RWPE1 (cell line): Measurements from ENCODE around the gene SDK2.
"Not testable (repeated sequence)": the region's sequence is repeated elsewhere in the genome, so short reads cannot be mapped to it uniquely, and the experiment has no call there.

Source experiments
- CTCF ChIA-PET: fragments of 350-600 bp; sonication (Branson Sonifier 250); formaldehyde crosslinking; extraction: SDS; loops from one replicate; lab custom pipeline; 2021; lab: Yijun Ruan, JAX
- POLR2A ChIA-PET: fragments of 400-600 bp; formaldehyde crosslinking; extraction: SDS; loops from one replicate; lab custom pipeline; 2020; ENCODE audit warnings: antibody characterized with exemption; ENCODE audit not compliant: low non-redundant PET; lab: Yijun Ruan, JAX
- DNase-seq: peaks from one replicate; pipeline ENCODE4 v3.0.0; 2012; ENCODE audit warnings: low spot score
- H3K27ac ChIP-seq: fragments of 450-650 bp; 2 replicates; pipeline ENCODE4 v1.5.1; 2017
- TF ChIP-seq, protein P1 (sequence below): fragments of 450-650 bp; conservative IDR thresholded peaks from 2 replicates; pipeline ENCODE4 v1.5.1; 2017; ENCODE audit warnings: low read depth, mild to moderate bottlenecking

The SDK2 gene

DNA sequence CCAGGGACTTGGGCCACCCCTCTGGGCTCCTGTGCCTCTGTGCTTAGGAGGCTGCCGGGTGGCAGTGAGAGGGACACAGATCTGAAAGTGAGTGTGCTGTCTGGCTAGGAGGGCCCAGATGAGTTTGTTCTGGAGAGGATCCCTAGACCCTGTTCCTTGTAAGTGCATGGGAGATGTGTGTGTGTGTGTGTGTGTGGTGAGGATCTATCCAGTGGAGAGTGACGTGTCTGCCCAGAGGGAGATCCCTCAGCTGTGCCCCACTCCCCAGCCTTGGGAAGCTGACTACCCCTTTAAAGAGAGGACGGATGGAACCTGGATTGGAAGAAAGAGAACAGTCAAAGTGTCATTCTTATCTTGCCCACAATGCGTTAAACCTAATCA, 306.9 kb downstream of the SDK2 start:
- TF ChIP-seq, protein P1, sequence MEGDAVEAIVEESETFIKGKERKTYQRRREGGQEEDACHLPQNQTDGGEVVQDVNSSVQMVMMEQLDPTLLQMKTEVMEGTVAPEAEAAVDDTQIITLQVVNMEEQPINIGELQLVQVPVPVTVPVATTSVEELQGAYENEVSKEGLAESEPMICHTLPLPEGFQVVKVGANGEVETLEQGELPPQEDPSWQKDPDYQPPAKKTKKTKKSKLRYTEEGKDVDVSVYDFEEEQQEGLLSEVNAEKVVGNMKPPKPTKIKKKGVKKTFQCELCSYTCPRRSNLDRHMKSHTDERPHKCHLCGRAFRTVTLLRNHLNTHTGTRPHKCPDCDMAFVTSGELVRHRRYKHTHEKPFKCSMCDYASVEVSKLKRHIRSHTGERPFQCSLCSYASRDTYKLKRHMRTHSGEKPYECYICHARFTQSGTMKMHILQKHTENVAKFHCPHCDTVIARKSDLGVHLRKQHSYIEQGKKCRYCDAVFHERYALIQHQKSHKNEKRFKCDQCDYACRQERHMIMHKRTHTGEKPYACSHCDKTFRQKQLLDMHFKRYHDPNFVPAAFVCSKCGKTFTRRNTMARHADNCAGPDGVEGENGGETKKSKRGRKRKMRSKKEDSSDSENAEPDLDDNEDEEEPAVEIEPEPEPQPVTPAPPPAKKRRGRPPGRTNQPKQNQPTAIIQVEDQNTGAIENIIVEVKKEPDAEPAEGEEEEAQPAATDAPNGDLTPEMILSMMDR: no peak
- peak overlapping the region; percentile 97 for H3K27ac ChIP-seq
- DNase-seq: no peak
- POLR2A ChIA-PET: no interaction called here
- CTCF ChIA-PET: no interaction called here

DNA sequence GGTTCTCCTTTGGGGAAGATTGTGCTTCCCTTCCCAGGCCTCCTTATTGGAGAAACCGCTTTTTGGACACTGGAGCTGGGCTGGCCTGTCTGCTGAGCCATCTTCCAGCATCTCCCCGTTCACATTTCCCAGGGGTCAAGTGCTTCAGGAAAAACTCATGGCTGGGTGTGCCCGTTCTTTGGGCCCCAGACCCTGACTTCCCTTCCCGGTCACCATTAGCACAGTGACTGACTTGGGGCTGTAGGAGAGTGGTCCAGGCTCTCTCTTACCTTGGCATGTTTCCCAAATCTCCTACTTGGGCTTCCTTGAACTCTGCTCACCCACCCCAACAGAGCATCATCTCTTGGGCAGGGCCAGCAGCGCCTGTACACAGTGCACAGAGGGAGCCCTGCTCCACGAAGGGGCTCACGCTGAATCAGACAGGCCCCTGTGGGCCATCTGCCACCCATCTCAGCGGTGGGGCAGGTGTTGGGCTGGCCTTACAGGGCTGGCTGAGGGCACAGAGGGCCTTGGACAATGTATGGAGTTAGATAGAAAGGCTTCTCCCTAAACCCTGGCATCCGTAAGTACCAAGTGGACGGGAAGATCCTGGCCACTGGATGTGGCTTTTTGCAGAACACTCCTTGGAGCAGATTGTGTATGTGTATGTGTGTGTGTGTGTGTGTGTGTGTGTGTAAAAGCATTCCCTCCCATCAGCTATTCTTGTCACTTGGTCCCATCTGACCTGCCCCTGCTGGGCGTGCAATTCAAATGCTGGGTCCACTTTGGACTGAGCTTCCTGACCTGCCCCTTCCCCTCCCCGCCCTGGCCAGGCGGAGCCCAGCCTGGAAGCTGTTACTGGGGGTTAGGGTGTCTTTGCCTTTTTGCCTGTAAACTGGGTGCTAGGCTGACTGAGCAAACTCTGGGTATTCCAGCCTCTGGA, 307.6 kb downstream of the SDK2 start:
- no peak for DNase-seq
- CTCF ChIA-PET: no interaction called here
- TF ChIP-seq, protein P1: no peak
- peak overlapping the region; percentile 97 for H3K27ac ChIP-seq
- POLR2A ChIA-PET: interaction anchor here (0.6 kb wide), 1 partner anchor 28 kb away, joined by 3 read pairs; no protein-coding TSS in a partner anchor

DNA sequence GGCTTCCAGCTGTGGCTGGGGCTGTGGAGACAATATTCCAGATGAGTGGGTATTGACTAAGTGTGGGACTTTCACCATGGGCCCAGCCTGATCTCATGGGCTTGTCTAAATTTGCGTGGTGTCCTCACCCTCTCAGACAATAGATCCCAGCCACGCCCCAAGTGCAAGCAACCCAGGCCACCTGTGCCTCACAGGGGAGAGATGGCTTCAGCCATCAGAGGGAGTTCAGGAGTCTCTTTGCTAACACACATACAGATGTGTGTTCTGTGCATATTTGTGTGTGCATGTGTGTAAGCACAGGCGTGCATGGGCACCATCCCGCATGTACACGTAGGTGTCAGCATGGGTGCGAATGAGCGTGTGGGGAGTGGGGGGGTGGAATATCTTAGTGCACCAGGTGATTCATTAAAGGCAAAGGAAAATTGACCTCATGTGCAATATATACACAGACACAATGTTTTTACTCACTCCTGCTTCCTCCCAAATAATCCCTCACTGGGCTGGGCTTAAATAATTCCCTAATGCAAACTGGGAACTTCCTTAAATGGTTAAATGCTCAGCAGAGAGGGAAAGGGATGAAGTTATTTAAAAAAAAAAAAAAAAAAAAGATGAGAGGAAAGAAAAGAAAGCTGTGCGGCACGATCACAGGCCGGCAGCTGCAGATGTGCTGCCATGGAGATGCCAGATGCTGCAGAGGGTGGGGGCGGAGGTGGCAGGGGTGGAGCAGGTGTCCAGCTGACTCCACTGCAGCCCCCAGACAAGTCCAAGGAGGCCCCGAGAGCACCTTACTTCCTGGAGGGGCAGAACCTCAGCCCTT, 308.4 kb downstream of the SDK2 start:
- peak overlapping the region; percentile 97 for H3K27ac ChIP-seq
- ChIA-PET POLR2A (interaction anchor here (0.6 kb wide), 1 partner anchor 27 kb away, joined by 3 read pairs; no protein-coding TSS in a partner anchor), CTCF (no interaction called here)
- TF ChIP-seq, protein P1: no peak
- DNase-seq: no peak

DNA sequence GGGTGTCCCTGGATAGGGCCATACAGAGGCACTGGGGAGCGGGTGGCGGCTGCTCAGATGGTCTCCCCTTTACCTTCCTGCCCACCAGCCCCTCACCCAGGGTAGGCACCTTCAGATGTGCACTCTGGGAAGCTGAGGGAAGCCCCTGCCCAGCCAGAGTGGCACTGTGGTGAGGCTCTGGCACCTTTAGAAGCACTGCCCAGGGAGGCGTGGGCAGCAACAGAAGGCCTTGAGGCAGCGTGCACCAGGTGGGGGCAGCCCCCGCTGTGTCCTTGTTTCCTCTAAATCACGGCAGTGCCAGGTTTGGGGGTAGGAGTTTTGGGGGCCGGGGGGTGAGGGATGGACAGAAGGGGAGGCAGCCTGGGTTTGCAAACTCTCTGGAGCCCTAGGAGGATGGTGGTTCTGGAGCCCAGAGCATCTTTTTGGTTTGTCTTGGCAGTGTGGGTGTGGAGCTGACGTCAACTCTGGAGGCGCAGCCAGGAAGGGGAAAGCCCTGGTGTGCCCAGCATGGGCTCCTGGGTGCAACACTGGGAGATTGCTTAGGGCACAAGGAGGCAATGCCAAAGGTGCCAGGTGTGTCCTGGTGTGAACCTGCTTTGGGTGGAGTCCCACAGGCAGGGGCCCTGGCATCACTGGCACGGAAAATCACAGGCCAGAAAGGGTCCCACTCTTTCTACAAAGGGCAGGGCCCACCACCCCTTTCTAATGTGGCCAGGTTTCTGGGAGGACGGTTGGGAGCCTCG, 309.3 kb downstream of the SDK2 start:
- ChIA-PET POLR2A (no interaction called here), CTCF (no interaction called here)
- H3K27ac ChIP-seq: peak overlapping the region; percentile 97
- TF ChIP-seq, protein P1: no peak
- DNase-seq: no peak

DNA sequence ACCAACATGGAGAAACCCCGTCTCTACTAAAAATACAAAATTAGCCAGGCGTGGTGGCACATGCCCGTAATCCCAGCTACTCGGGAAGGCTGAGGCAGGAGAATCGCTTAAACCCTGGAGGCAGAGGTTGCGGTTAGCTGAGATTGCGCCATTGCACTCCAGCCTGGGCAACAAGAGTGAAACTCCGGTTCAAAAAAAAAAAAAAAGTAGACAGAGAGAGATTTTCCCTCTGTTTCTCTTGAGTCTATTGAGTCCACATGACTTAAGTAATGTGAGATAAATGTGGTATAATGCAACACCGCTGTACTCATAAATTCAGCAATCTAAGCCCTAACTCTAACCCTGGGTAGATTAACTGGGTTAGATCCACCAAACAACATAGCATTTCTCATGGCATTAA, 310.8 kb downstream of the SDK2 start:
- DNase-seq, CTCF ChIA-PET: not testable (repeated sequence)
- H3K27ac ChIP-seq: peak overlapping the region; percentile 86
- POLR2A ChIA-PET: interaction anchor here (0.6 kb wide), 1 partner anchor 747 kb away, joined by 4 read pairs; no protein-coding TSS in a partner anchor

DNA sequence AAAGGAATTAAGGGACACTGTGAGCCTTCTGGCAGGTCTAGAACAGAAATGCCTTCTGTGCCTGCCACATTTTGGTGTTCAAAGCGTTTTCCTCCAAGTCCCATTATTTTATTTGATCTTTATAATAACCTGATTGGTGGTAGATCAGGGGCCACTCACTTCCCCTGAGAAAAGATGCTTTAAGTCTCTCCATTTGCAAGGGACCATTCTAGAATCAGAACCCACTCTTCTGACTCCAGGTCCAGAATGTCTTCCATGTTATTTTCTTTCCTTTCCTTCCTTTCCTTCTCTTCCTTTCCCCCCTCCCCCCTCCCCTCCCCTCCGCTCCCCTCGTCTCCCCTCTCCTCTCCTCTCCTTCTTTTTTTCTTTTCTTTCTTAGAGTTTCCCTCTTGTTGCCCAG, 313.2 kb downstream of the SDK2 start:
- ChIA-PET CTCF (no interaction called here), POLR2A (no interaction called here)
- peak overlapping the region; percentile 39; the same call in 1 of the 2 replicates for H3K27ac ChIP-seq
- no peak for DNase-seq
- TF ChIP-seq, protein P1: no peak
